KMS-11 (cell line): ENCODE measurements around the gene LAS1L.
"Not testable (repeated sequence)": the region's sequence is repeated elsewhere in the genome, so short reads cannot be mapped to it uniquely, and the experiment has no call there.

Experiments used
- H2AFZ ChIP-seq: fragments of 200-600 bp; sonication (generic); 2 replicates; pipeline ENCODE4 v1.6.1; 2016; ENCODE audit warnings: antibody characterized with exemption, mixed run types, low read depth
- H3K27ac ChIP-seq: fragments of 200-600 bp; sonication (generic); 2 replicates; pipeline ENCODE4 v1.6.1; 2016; ENCODE audit warnings: mild to moderate bottlenecking, mixed run types
- H3K27me3 ChIP-seq: fragments of 200-600 bp; sonication (generic); 2 replicates; pipeline ENCODE4 v1.6.1; 2017; ENCODE audit warnings: mild to moderate bottlenecking, low read depth, mixed run types, moderate library complexity; ENCODE audit not compliant: insufficient read depth
- H3K36me3 ChIP-seq: fragments of 200-600 bp; sonication (generic); 2 replicates; pipeline ENCODE4 v1.6.1; 2017; ENCODE audit warnings: mild to moderate bottlenecking, mixed run types; ENCODE audit not compliant: insufficient read depth
- H3K4me1 ChIP-seq: fragments of 200-600 bp; sonication (generic); 2 replicates; pipeline ENCODE4 v1.6.1; 2016; ENCODE audit warnings: mild to moderate bottlenecking, low read depth, mixed run types; ENCODE audit not compliant: poor library complexity, severe bottlenecking
- H3K4me2 ChIP-seq: fragments of 200-600 bp; sonication (generic); 2 replicates; pipeline ENCODE4 v1.7.0; 2016; ENCODE audit warnings: mild to moderate bottlenecking, mixed run types
- H3K4me3 ChIP-seq: fragments of 200-600 bp; sonication (generic); IDR thresholded peaks from 2 replicates; pipeline ENCODE4 v1.6.1; 2017; ENCODE audit warnings: low read depth, low read length, mixed read lengths; ENCODE audit not compliant: insufficient read depth
- H3K79me2 ChIP-seq: fragments of 200-600 bp; sonication (generic); 2 replicates; pipeline ENCODE4 v1.6.1; 2016; ENCODE audit warnings: low read depth, mixed run types; ENCODE audit not compliant: insufficient read depth
- H3K9ac ChIP-seq: fragments of 200-600 bp; sonication (generic); 2 replicates; pipeline ENCODE4 v1.6.1; 2016; ENCODE audit warnings: mild to moderate bottlenecking, mixed run types
- H4K20me1 ChIP-seq: fragments of 200-600 bp; sonication (generic); 2 replicates; pipeline ENCODE4 v1.6.1; 2016; ENCODE audit warnings: mild to moderate bottlenecking, mixed run types; ENCODE audit not compliant: insufficient read depth
- CTCF ChIP-seq: fragments of 200-600 bp; sonication (generic); conservative IDR thresholded peaks from 2 replicates; pipeline ENCODE4 v1.6.1; 2017; ENCODE audit warnings: low read depth, mild to moderate bottlenecking, antibody characterized with exemption, low read length, moderate library complexity, mixed read lengths

LAS1L gene

GRCh38 chrX:65493431-65493830 lies 41.2 kb downstream of the LAS1L start:
- H3K4me2 ChIP-seq, result no peak overlapping the region
- no peaks in the 10 kb centered on the region for H3K4me1 ChIP-seq
- H3K9ac ChIP-seq, result no peak overlapping the region
- H3K27ac ChIP-seq, result no peak overlapping the region
- H3K27me3 ChIP-seq, result no peaks in the 10 kb centered on the region
- TF ChIP-seq CTCF, result no peak
- no peaks in the 10 kb centered on the region for H3K79me2 ChIP-seq
- no peaks in the 10 kb centered on the region for H3K36me3 ChIP-seq
- no peaks in the 10 kb centered on the region for H4K20me1 ChIP-seq
- no peak overlapping the region for H2AFZ ChIP-seq
- H3K4me3 ChIP-seq, result no peak overlapping the region

GRCh38 chrX:65491620-65492019 lies 43.0 kb downstream of the LAS1L start:
- Histone ChIP-seq H3K36me3 (no peaks in the 10 kb centered on the region), H3K27me3 (no peaks in the 10 kb centered on the region), H3K4me2 (no peak overlapping the region), H3K4me1 (no peaks in the 10 kb centered on the region), H3K4me3 (no peak overlapping the region), H3K79me2 (no peaks in the 10 kb centered on the region), H3K27ac (no peak overlapping the region), H3K9ac (no peak overlapping the region), H2AFZ (no peak overlapping the region), H4K20me1 (no peaks in the 10 kb centered on the region)
- TF ChIP-seq CTCF, result no peak

GRCh38 chrX:65488495-65488894 lies 46.1 kb downstream of the LAS1L start:
- Histone ChIP-seq H2AFZ (no peak overlapping the region), H3K9ac (no peak overlapping the region), H3K27me3 (no peaks in the 10 kb centered on the region)

GRCh38 chrX:65480960-65481359 lies 53.6 kb downstream of the LAS1L start:
- H3K4me1 ChIP-seq, result peaks cover 92% of the 10 kb centered on the region
- no peaks in the 10 kb centered on the region for H3K36me3 ChIP-seq
- H3K4me2 ChIP-seq, result peak overlapping the region; percentile 70; the same call in 1 of the 2 replicates
- no peak overlapping the region for H3K4me3 ChIP-seq
- H3K9ac ChIP-seq, result no peak overlapping the region
- H2AFZ ChIP-seq, result no peak overlapping the region
- H3K79me2 ChIP-seq, result no peaks in the 10 kb centered on the region
- TF ChIP-seq CTCF, result no peak
- H3K27ac ChIP-seq, result peak overlapping the region; percentile 43; the same call in 1 of the 2 replicates
- no peaks in the 10 kb centered on the region for H4K20me1 ChIP-seq
- no peaks in the 10 kb centered on the region for H3K27me3 ChIP-seq

More at GRCh38 chrX:65488495-65488894, 46.1 kb downstream of the LAS1L start:
- H3K79me2 ChIP-seq, result no peaks in the 10 kb centered on the region
- H3K36me3 ChIP-seq, result no peaks in the 10 kb centered on the region
- peaks cover 17% of the 10 kb centered on the region for H3K4me1 ChIP-seq
- TF ChIP-seq CTCF, result no peak
- H3K27ac ChIP-seq, result no peak overlapping the region
- H4K20me1 ChIP-seq, result no peaks in the 10 kb centered on the region
- no peak overlapping the region for H3K4me2 ChIP-seq
- no peak overlapping the region for H3K4me3 ChIP-seq

- peaks cover 81% of the 10 kb centered on the region for H3K4me1 ChIP-seq
- not testable (repeated sequence) for H3K27me3 ChIP-seq, H4K20me1 ChIP-seq, H3K4me3 ChIP-seq, H2AFZ ChIP-seq, H3K79me2 ChIP-seq, H3K36me3 ChIP-seq, H3K27ac ChIP-seq, H3K4me2 ChIP-seq, H3K9ac ChIP-seq
Observed at GRCh38 chrX:65479102-65479501, 55.5 kb downstream of the LAS1L start.
